ENCODE measurements around the gene ARHGAP9. TPM values are rescaled to one million over a fixed set of nuclear protein-coding genes. Genes with fewer than 3 reads are reported as not detected.
A peak's percentile ranks its signal among the peaks of the same experiment; 100 is the strongest.

ARHGAP9 gene
- total RNA-seq, 1 donor from 2014 or later = 2.9 TPM

- peak; percentile 94 for DNase-seq (ENCODE audit: low spot score)
- Mint-ChIP-seq H3K27ac (ENCODE audit: unreplicated experiment) (peak within 1 kb of the TSS; percentile 97), H3K4me3 (ENCODE audit: unreplicated experiment) (peak within 1 kb of the TSS; percentile 99), H3K4me1 (ENCODE audit: low read depth) (peaks cover 42% of the 10 kb centered on the region), H3K9me3 (ENCODE audit: low read depth) (no peaks in the 10 kb centered on the region), H3K27me3 (ENCODE audit: low read depth) (no peaks in the 10 kb centered on the region), H3K36me3 (ENCODE audit: low read depth) (peaks cover 30% of the 10 kb centered on the region)
- peak; percentile 27 for TF ChIP-seq CTCF (IDR thresholded peaks at IDR 0.05)
Observed at GRCh38 chr12:57487597-57488401, 8.1 kb upstream of the ARHGAP9 start, which contains the start of gene MARS1. MARS1 (plus strand) TSS chr12:57488068; CDS start chr12:57488091, 23 bp downstream.

GRCh38 chr12:57487055-57487596 lies 7.5 kb upstream of the ARHGAP9 start:
- Mint-ChIP-seq H3K27me3 (ENCODE audit: low read depth) (no peaks in the 10 kb centered on the region), H3K4me1 (ENCODE audit: low read depth) (peaks cover 40% of the 10 kb centered on the region), H3K27ac (ENCODE audit: unreplicated experiment) (peak overlapping the region; percentile 27), H3K36me3 (ENCODE audit: low read depth) (peaks cover 27% of the 10 kb centered on the region), H3K9me3 (ENCODE audit: low read depth) (no peaks in the 10 kb centered on the region), H3K4me3 (ENCODE audit: unreplicated experiment) (peak overlapping the region; percentile 99)
- TF ChIP-seq CTCF (IDR thresholded peaks at IDR 0.05) = no peak
- DNase-seq (ENCODE audit: low spot score) = peak; percentile 52

GRCh38 chr12:57485695-57486094 lies 6.0 kb upstream of the ARHGAP9 start:
- Mint-ChIP-seq H3K27ac (ENCODE audit: unreplicated experiment) (no peak overlapping the region), H3K9me3 (ENCODE audit: low read depth) (no peaks in the 10 kb centered on the region), H3K4me3 (ENCODE audit: unreplicated experiment) (no peak overlapping the region), H3K36me3 (ENCODE audit: low read depth) (peaks cover 14% of the 10 kb centered on the region), H3K4me1 (ENCODE audit: low read depth) (peaks cover 33% of the 10 kb centered on the region), H3K27me3 (ENCODE audit: low read depth) (no peaks in the 10 kb centered on the region)
- no peak for TF ChIP-seq CTCF (IDR thresholded peaks at IDR 0.05)
- no peak for DNase-seq (ENCODE audit: low spot score)

GRCh38 chr12:57483466-57483865 lies 3.8 kb upstream of the ARHGAP9 start:
- H3K4me1 Mint-ChIP-seq (ENCODE audit: low read depth) = peaks cover 23% of the 10 kb centered on the region
- peaks cover 1% of the 10 kb centered on the region for H3K36me3 Mint-ChIP-seq (ENCODE audit: low read depth)
- no peaks in the 10 kb centered on the region for H3K27me3 Mint-ChIP-seq (ENCODE audit: low read depth)
- no peak for TF ChIP-seq CTCF (IDR thresholded peaks at IDR 0.05)
- DNase-seq (ENCODE audit: low spot score) = peak; percentile 7
- H3K9me3 Mint-ChIP-seq (ENCODE audit: low read depth) = no peaks in the 10 kb centered on the region
- no peak overlapping the region for H3K4me3 Mint-ChIP-seq (ENCODE audit: unreplicated experiment)
- peak overlapping the region; percentile 68 for H3K27ac Mint-ChIP-seq (ENCODE audit: unreplicated experiment)

- H3K36me3 Mint-ChIP-seq (ENCODE audit: low read depth) = no peaks in the 10 kb centered on the region
- peaks cover 22% of the 10 kb centered on the region for H3K4me1 Mint-ChIP-seq (ENCODE audit: low read depth)
- no peaks in the 10 kb centered on the region for H3K27me3 Mint-ChIP-seq (ENCODE audit: low read depth)
- H3K9me3 Mint-ChIP-seq (ENCODE audit: low read depth) = no peaks in the 10 kb centered on the region
- no peak overlapping the region for H3K4me3 Mint-ChIP-seq (ENCODE audit: unreplicated experiment)
- TF ChIP-seq CTCF (IDR thresholded peaks at IDR 0.05) = no peak
- no peak overlapping the region for H3K27ac Mint-ChIP-seq (ENCODE audit: unreplicated experiment)
- no peak for DNase-seq (ENCODE audit: low spot score)
Observed at GRCh38 chr12:57481671-57482070, 2.0 kb upstream of the ARHGAP9 start.

Measured in chondrocyte (in vitro differentiated cells).